BE2C (cell line): ENCODE data around the gene MAP4K4.

Source experiments
- DNase-seq: peaks from one replicate; pipeline ENCODE4 v3.0.0-alpha.2; 2020
- H3K27me3 ChIP-seq: fragments of 250-450 bp; sonication (Bioruptor Pico); 2 replicates; pipeline ENCODE4 v1.5.1; 2020; ENCODE audit warnings: mild to moderate bottlenecking
- H3K36me3 ChIP-seq: fragments of 250-450 bp; sonication (Bioruptor Pico); 2 replicates; pipeline ENCODE4 v1.5.1; 2020; ENCODE audit warnings: mild to moderate bottlenecking
- H3K4me1 ChIP-seq: fragments of 250-450 bp; sonication (Bioruptor Pico); 2 replicates; pipeline ENCODE4 v1.5.1; 2020
- H3K4me3 ChIP-seq: 2 replicates; pipeline ENCODE4 v1.5.1; 2011; ENCODE audit warnings: low read depth, low read length
- H3K9me3 ChIP-seq: fragments of 250-450 bp; sonication (Bioruptor Pico); 2 replicates; pipeline ENCODE4 v1.5.1; 2020
- TF ChIP-seq, protein P1 (sequence below): IDR thresholded peaks from 2 replicates; pipeline ENCODE4 v1.5.1; 2012; ENCODE audit warnings: mild to moderate bottlenecking, low read depth, low read length

MAP4K4 gene

DNA sequence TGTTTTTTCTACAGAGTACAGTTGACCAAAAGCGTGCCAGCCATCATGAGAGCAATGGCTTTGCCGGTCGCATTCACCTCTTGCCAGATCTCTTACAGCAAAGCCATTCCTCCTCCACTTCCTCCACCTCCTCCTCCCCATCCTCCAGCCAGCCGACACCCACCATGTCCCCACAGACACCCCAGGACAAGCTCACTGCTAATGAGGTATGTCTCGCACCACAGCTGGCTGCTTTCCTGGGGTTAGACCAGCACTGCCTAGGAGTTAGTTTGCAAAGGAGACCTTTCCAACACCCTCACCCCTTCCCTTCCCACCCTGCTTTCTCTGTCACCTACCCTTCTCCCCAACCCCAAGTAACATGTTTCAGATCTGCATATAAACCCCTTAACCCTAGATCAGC, 174.0 kb downstream of the MAP4K4 start:
- DNase-seq: no peak
- Histone ChIP-seq H3K4me1 (no peaks in the 10 kb centered on the region), H3K9me3 (no peaks in the 10 kb centered on the region), H3K27me3 (no peaks in the 10 kb centered on the region), H3K36me3 (peaks cover 3% of the 10 kb centered on the region), H3K4me3 (no peak overlapping the region)
- TF ChIP-seq, protein P1, sequence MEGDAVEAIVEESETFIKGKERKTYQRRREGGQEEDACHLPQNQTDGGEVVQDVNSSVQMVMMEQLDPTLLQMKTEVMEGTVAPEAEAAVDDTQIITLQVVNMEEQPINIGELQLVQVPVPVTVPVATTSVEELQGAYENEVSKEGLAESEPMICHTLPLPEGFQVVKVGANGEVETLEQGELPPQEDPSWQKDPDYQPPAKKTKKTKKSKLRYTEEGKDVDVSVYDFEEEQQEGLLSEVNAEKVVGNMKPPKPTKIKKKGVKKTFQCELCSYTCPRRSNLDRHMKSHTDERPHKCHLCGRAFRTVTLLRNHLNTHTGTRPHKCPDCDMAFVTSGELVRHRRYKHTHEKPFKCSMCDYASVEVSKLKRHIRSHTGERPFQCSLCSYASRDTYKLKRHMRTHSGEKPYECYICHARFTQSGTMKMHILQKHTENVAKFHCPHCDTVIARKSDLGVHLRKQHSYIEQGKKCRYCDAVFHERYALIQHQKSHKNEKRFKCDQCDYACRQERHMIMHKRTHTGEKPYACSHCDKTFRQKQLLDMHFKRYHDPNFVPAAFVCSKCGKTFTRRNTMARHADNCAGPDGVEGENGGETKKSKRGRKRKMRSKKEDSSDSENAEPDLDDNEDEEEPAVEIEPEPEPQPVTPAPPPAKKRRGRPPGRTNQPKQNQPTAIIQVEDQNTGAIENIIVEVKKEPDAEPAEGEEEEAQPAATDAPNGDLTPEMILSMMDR: no peak

DNA sequence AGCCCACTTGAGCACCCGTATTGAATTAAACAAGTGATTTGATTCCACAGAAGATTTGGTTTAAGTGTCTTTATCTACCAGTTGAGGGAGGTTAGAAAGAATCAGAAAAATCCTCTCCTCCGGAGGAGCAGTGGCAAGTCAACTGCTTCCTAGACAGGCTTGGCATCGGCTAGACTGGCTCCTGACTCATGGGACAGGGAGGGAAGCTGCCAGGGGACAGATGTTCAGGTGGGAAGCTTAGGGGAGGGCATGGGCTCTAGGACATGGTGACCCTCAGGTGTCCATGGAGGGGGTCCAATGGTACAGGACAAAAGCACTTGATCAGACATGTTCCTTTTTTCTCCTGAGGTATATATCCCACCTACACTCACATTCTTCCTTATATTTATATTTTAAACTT, 175.0 kb downstream of the MAP4K4 start:
- Histone ChIP-seq H3K9me3 (no peaks in the 10 kb centered on the region), H3K4me3 (no peak overlapping the region), H3K4me1 (no peaks in the 10 kb centered on the region), H3K27me3 (no peaks in the 10 kb centered on the region), H3K36me3 (peaks cover 3% of the 10 kb centered on the region)
- no peak for DNase-seq
- TF ChIP-seq, protein P1: no peak

DNA sequence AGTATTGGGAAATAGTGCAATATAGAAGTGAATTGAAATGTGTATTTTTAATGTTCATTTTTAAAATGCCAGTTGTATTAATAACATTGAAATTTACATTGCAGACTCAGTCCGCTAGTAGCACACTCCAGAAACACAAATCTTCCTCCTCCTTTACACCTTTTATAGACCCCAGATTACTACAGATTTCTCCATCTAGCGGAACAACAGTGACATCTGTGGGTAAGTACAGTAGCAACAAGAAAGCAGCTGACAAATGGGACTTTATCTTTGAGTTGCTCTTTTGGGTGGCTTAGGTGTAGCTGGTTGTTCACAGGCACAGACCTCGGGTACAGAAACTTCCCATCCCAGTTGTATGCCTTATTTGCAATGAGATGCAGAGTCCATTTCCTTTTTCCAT, 176.0 kb downstream of the MAP4K4 start:
- Histone ChIP-seq H3K9me3 (no peaks in the 10 kb centered on the region), H3K4me3 (no peak overlapping the region), H3K36me3 (peaks cover 3% of the 10 kb centered on the region), H3K27me3 (no peaks in the 10 kb centered on the region), H3K4me1 (no peaks in the 10 kb centered on the region)
- TF ChIP-seq, protein P1: peak; percentile 38
- DNase-seq: no peak

DNA sequence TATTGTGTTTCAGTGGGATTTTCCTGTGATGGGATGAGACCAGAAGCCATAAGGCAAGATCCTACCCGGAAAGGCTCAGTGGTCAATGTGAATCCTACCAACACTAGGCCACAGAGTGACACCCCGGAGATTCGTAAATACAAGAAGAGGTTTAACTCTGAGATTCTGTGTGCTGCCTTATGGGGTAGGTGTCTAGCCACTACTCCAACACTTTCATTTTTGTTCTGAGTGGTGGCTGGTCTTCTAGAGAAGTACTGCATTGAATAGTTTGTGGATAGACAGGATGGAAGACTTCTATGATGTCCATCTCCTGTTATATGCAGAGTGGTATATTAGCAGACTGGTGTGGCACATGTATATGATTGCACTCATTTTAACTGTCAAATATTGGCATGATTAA, 176.6 kb downstream of the MAP4K4 start:
- no peaks in the 10 kb centered on the region for H3K9me3 ChIP-seq
- TF ChIP-seq, protein P1: no peak
- no peak overlapping the region for H3K4me3 ChIP-seq
- H3K27me3 ChIP-seq: no peaks in the 10 kb centered on the region
- DNase-seq: no peak
- no peaks in the 10 kb centered on the region for H3K4me1 ChIP-seq
- H3K36me3 ChIP-seq: peaks cover 3% of the 10 kb centered on the region

DNA sequence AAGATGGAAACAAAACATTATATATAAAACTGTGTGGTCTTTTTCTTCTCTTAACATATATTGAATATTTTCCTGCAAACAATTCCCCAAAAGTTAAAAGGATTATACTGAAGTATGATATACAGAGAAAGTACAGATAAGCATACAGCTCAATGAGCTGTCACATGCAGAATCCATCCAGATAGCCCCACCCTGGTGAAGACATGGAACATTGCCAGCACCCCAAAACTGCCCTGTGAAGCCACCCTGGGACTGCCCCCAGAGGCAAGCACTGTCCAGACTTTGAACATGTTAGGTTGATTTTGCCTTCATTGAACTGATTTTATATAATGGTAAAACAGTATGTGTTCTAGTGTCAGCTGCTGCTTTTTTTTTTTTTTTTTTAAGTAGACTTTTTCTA, 182.0 kb downstream of the MAP4K4 start:
- Histone ChIP-seq H3K27me3 (no peaks in the 10 kb centered on the region), H3K9me3 (no peaks in the 10 kb centered on the region), H3K4me3 (no peak overlapping the region), H3K36me3 (no peaks in the 10 kb centered on the region; the same call in 1 of the 2 replicates), H3K4me1 (no peaks in the 10 kb centered on the region)
- no peak for DNase-seq
- TF ChIP-seq, protein P1: no peak

DNA sequence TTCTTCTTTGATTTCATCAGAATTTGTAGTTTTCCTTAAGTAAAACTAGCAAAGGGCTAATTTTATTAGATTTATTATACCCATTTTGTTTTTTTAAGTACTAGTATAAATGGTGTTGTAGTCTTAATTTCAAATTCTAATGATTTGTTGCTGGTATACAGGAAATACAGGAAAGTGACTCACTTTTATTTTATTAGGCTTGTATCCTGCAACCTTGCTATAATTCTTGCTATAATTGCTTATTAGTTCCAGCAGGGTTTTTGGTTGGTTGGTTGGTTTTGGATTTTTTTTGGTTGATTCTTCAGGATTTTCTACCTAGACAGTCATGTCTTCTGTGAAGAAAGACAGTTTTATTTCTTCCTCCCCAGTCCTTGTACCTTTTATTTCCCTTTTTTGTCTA, 183.6 kb downstream of the MAP4K4 start:
- no peaks in the 10 kb centered on the region for H3K9me3 ChIP-seq
- H3K4me3 ChIP-seq: no peak overlapping the region
- DNase-seq: no peak
- H3K4me1 ChIP-seq: no peaks in the 10 kb centered on the region
- H3K27me3 ChIP-seq: no peaks in the 10 kb centered on the region
- no peaks in the 10 kb centered on the region for H3K36me3 ChIP-seq
- TF ChIP-seq, protein P1: no peak
